Measurements from ENCODE around the gene SPDYE6. TPM values are rescaled to one million over a fixed set of nuclear protein-coding genes. Genes with fewer than 3 reads are reported as not detected.
"Not testable (repeated sequence)": the region's sequence is repeated elsewhere in the genome, so short reads cannot be mapped to it uniquely, and the experiment has no call there.

Gene SPDYE6
- total RNA-seq, 4 donors from 2014 or later = not detected

GRCh38 chr7:102326157-102326889 lies 29.9 kb downstream of the SPDYE6 start:
- TF ChIP-seq CTCF (IDR thresholded peaks at IDR 0.05) = no peak
- no peak for ATAC-seq (ENCODE audit: low FRiP score)

GRCh38 chr7:102325106-102325505 lies 31.1 kb downstream of the SPDYE6 start:
- not testable (repeated sequence) for ATAC-seq (ENCODE audit: low FRiP score); DNase-seq (ENCODE audit: low spot score)

More at GRCh38 chr7:102326157-102326889, 29.9 kb downstream of the SPDYE6 start:
- no peak for DNase-seq (ENCODE audit: low spot score)

GRCh38 chr7:102323914-102324195 lies 32.4 kb downstream of the SPDYE6 start:
- DNase-seq (ENCODE audit: low spot score) (no peak), ATAC-seq (ENCODE audit: low FRiP score) (no peak)
- no peak for TF ChIP-seq CTCF (IDR thresholded peaks at IDR 0.05)

GRCh38 chr7:102322202-102322715 lies 34.0 kb downstream of the SPDYE6 start:
- ATAC-seq (ENCODE audit: low FRiP score) (no peak), DNase-seq (ENCODE audit: low spot score) (no peak)
- TF ChIP-seq CTCF (IDR thresholded peaks at IDR 0.05) = no peak

GRCh38 chr7:102321351-102322201 lies 34.7 kb downstream of the SPDYE6 start:
- DNase-seq (ENCODE audit: low spot score) (no peak), ATAC-seq (ENCODE audit: low FRiP score) (no peak)
- TF ChIP-seq CTCF (IDR thresholded peaks at IDR 0.05) = no peak

GRCh38 chr7:102320601-102321350 lies 35.5 kb downstream of the SPDYE6 start:
- TF ChIP-seq CTCF (IDR thresholded peaks at IDR 0.05) = no peak
- ATAC-seq (ENCODE audit: low FRiP score) (no peak), DNase-seq (ENCODE audit: low spot score) (no peak)

GRCh38 chr7:102320181-102320580 lies 36.1 kb downstream of the SPDYE6 start:
- DNase-seq (ENCODE audit: low spot score) = no peak
- no peak for ATAC-seq (ENCODE audit: low FRiP score)
- TF ChIP-seq CTCF (IDR thresholded peaks at IDR 0.05) = no peak
